HG03280 (cell line): ENCODE data around the gene JAZF1.

ENCODE experiments used
- ATAC-seq: cut with Tn5 transposase; IDR thresholded peaks from one replicate; pipeline ENCODE4 v1.9.1; 2021; ENCODE audit warnings: mild to moderate bottlenecking, moderate library complexity; ENCODE audit not compliant: unreplicated experiment

Gene JAZF1

GRCh38 chr7:28168393-28169158 lies 12.0 kb downstream of the JAZF1 start:
- ATAC-seq: no peak

DNA sequence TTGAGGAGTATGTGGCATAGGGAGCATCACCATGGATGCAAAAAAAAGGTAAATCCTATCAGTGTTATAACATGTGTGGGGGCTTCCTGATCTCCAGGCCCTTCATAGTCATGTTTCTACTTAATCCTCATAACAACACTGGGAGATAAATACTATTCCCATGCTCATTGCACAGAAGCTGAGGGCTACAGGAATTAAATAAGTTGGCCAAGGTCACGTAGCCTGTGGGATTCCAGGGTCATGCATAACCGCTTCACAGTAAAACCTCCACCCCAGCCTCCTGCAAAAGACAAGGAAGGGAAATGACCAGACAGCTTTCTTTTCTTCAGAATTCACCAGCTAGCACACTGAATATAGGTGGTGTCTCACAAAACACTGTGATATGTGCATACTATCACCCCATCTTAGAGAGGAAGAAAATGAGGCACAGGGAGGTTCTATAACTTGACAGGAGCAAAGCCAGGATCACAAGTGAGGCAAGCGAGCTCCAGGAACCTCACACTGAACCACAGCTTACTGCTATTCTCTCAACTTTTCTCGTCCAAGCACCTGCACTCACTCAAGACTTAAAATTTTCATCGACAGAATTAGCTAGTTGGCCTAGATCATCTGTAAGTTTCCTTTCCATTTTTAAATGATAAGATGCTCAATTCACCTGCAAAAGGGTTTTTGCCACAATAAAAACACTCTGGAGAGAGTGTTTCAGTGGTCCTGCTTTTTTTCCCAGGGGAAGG lies 13.4 kb downstream of the JAZF1 start:
- no peak for ATAC-seq

- ATAC-seq: no peak
These were observed 14.3 kb downstream of the JAZF1 start for GRCh38 chr7:28165961-28166955.

DNA sequence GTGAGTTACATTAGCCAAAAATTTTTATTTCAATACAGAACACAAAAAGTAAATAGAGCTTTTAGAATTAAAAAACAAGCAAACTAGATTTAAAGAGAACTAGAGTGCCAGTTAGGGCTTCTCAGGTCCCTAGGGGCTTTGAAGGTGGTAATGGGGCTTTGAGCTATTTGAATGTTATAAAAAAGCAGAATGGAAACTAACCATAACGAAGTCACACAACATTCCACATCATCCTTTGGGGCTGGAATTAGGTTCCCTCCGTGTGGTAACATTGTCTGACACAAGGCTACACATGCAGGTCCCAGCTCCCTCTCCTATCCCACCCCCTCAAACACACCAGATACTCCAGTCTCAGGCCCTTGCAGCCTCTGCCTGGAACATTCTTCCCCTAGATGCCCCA lies 15.3 kb downstream of the JAZF1 start:
- ATAC-seq: no peak

GRCh38 chr7:28163949-28164348 lies 16.6 kb downstream of the JAZF1 start:
- no peak for ATAC-seq

GRCh38 chr7:28161331-28161730 lies 19.3 kb downstream of the JAZF1 start:
- ATAC-seq: no peak

- no peak for ATAC-seq
These were observed 20.0 kb downstream of the JAZF1 start for GRCh38 chr7:28160551-28160991.

- ATAC-seq: no peak
These were observed 22.7 kb downstream of the JAZF1 start for GRCh38 chr7:28157831-28158416.

DNA sequence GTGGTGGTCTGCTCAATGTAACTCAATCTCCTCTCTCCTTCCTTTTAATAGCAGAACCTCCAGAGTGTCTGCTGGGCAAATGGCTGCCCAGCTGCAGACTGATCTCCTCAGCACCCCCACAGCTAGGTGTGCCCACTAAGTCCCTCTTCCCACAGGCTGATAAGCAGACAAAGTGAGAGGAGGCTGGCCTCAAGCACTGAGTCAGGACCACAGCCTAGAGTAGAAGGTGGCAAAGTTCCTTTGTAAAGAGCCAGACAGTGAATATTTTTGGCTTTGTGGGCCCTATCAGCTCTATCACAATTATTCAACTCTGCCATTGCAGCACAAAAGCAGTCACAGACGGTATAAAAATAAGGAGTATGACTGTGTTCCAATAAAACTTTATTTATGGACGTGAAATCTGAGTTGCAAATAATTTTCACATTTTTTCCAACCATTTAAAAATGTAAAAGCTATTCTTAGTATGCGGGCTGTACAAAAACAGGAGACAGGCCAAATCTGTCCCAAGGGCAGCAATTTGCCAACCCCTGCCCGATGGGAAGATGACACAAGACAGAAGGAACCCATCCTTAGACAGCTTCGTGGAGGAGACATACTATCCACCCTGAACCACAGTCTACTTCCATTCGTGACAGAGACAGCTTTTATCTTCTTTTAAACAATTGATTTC lies 23.4 kb downstream of the JAZF1 start:
- no peak for ATAC-seq

DNA sequence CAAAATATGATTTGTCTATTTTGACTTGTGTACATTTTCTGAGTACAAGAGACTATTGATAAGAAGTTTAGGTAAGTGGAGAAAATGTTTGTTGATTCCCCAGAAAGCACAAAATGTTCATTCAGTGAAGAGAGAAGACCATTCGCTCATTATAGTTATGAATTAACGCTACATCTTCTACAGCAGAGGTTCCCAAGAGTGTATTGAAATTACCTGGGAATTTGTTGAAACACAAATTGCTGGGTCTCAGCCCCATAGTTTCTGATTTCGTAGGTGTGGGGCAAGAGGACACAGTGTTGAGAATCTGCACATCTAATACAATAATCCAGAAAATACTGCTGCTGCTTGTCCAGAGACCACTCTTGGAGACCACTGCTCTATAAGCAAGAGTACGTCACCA lies 24.2 kb downstream of the JAZF1 start:
- ATAC-seq: no peak

DNA sequence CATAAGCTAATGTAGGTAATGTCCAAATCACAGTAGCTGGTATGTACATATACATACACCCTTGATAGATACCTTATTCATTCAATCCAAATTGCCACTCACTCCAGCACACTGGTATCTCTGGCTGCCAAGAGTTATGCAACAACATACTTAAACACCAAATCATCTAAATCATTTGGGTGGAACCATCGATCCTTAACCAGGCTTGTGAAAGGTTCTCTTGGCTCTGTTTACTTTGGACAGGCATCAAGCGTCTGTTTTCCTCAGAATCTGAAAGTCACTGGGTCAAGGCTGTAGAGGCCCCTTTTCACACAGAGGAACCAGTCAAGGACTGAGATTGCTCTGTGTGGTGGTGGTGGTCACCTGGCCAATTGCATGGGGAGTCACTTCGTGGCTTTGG lies 24.6 kb downstream of the JAZF1 start:
- no peak for ATAC-seq

GRCh38 chr7:28155019-28155660 lies 25.5 kb downstream of the JAZF1 start:
- peak; percentile 73 for ATAC-seq

GRCh38 chr7:28152594-28152993 lies 28.0 kb downstream of the JAZF1 start:
- ATAC-seq: no peak

GRCh38 chr7:28151965-28152364 lies 28.6 kb downstream of the JAZF1 start:
- ATAC-seq: no peak

GRCh38 chr7:28149291-28150101 lies 31.1 kb downstream of the JAZF1 start:
- no peak for ATAC-seq

DNA sequence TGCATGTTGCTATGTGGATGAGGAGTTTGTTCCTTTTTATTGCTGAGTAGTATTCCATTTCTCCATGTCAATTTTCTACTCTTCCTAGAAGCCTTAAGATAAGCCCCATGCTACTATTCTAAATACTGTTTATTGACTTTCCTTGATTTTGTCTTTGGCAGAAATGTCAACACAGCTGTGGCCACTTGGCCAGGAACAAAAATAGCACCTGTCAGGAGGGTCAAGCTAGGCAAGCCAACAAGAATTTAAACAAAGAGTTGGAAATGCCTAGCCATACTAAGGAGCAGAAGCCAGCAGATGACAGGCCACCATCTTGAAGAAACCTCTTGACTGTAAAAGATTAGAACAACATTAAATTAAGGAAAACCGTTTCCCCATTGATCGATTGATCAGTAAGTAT lies 34.7 kb downstream of the JAZF1 start:
- no peak for ATAC-seq

DNA sequence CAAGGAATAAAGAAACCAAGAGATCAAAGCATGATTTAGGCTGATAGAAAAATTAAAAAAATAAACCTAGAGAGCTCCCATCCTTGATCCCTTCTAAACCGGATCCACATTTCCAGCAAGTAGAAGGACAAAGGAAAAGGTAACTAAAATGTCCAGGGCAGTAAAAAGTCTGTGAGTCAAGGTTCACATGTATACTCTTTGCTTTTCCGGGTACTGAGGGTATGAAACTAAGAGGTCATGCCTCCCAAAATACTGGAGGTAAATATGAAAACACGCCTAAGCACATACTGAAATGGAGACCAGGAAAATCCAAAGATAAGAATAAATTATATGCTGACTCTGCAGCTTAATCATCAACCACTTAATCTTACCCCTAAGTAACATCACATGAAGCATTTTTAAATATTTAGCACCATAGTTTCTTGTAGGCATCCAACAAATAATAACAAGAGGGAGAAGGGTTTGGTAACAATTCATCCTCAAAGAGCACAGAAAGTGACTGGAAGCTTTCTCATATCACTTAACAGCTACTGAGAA lies 35.4 kb downstream of the JAZF1 start:
- ATAC-seq: no peak

- no peak for ATAC-seq
These were observed 36.3 kb downstream of the JAZF1 start for GRCh38 chr7:28144266-28144665.

- ATAC-seq: no peak
These were observed 37.9 kb downstream of the JAZF1 start for GRCh38 chr7:28142650-28143049.
